Ishikawa (cell line): ENCODE measurements around the gene SPECC1.

Source experiments
- CEBPB ChIP-seq: IDR thresholded peaks from 2 replicates; pipeline ENCODE4 v1.6.1; 2012
- CREB1 ChIP-seq: IDR thresholded peaks from 2 replicates; pipeline ENCODE4 v1.6.1; 2012; ENCODE audit warnings: low read depth
- EGR1 ChIP-seq: IDR thresholded peaks from 2 replicates; pipeline ENCODE4 v1.6.1; 2012
- EP300 ChIP-seq: IDR thresholded peaks from 2 replicates; pipeline ENCODE4 v1.6.1; 2012; ENCODE audit warnings: borderline replicate concordance
- FOXM1 ChIP-seq: IDR thresholded peaks from 2 replicates; pipeline ENCODE4 v1.6.1; 2012; ENCODE audit warnings: low read depth, borderline replicate concordance
- MAX ChIP-seq: IDR thresholded peaks from 2 replicates; pipeline ENCODE4 v1.6.1; 2012
- NFIC ChIP-seq: IDR thresholded peaks from 2 replicates; pipeline ENCODE4 v1.6.1; 2012
- RAD21 ChIP-seq: IDR thresholded peaks from 2 replicates; pipeline ENCODE4 v1.6.1; 2012; ENCODE audit warnings: low read depth
- REST ChIP-seq: IDR thresholded peaks from 2 replicates; pipeline ENCODE4 v1.6.1; 2012; ENCODE audit warnings: low read depth, mild to moderate bottlenecking
- TAF1 ChIP-seq: IDR thresholded peaks from 2 replicates; pipeline ENCODE4 v1.6.1; 2012; ENCODE audit warnings: low read depth, mild to moderate bottlenecking
- TCF12 ChIP-seq: IDR thresholded peaks from 2 replicates; pipeline ENCODE4 v1.6.1; 2012; ENCODE audit warnings: low read depth
- TEAD4 ChIP-seq: IDR thresholded peaks from 2 replicates; pipeline ENCODE4 v1.6.1; 2012
- USF1 ChIP-seq: IDR thresholded peaks from 2 replicates; pipeline ENCODE4 v1.6.1; 2012
- YY1 ChIP-seq: IDR thresholded peaks from 2 replicates; pipeline ENCODE4 v1.6.1; 2012; ENCODE audit warnings: low read depth
- ZBTB7A ChIP-seq: IDR thresholded peaks from 2 replicates; pipeline ENCODE4 v1.6.1; 2012; ENCODE audit warnings: low read depth

Gene SPECC1

DNA sequence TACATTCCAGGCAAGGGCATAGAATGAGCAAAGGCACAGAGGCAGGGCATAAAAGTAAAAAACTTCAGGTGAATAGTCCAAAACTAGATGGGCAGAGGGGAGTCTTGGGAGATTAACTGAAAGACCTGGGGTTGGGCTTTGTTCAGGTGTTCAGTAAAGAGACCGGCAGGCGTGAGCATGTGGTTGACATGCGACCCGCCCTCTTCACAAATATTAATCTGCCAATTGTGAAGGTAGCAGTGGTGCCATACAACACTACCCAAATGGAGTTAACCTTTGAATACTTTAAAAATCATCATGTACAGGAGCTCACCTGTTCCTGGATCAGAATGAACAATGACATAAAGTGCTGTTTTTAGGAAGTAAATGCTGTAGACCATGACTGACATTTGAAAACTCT is 232.7 kb downstream of the SPECC1 start:
- TF ChIP-seq ZBTB7A (no peak), TAF1 (no peak), TCF12 (no peak), EP300 (no peak), EGR1 (no peak), YY1 (no peak), TEAD4 (no peak), CREB1 (no peak), USF1 (no peak), REST (no peak), CEBPB (no peak), NFIC (no peak), FOXM1 (no peak), RAD21 (no peak), MAX (no peak)

DNA sequence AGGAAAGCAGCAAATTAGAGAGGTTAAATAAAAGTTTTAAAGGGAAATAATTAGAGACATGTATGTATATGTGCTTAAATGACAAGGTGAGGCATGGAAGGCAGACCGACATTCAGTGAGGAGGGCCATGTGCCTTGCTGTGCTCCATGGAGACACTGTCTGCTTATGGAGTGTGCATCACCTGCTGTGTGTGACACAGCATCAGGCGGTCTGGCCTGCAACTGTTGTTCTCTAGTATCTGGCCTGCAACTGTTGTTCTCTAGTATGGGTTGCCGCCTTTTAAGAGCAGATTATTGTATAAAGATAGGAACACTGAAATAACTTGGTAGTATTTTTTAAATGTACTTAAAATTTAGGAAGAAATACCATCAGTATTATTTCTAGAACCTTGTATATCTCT is 233.1 kb downstream of the SPECC1 start:
- TF ChIP-seq NFIC, result no peak
- no peak for TF ChIP-seq EGR1
- TF ChIP-seq EP300, result no peak
- no peak for TF ChIP-seq MAX
- TF ChIP-seq REST, result no peak
- TF ChIP-seq TCF12, result no peak
- TF ChIP-seq CEBPB, result no peak
- no peak for TF ChIP-seq FOXM1
- no peak for TF ChIP-seq RAD21
- no peak for TF ChIP-seq TAF1
- no peak for TF ChIP-seq USF1
- no peak for TF ChIP-seq TEAD4
- no peak for TF ChIP-seq CREB1
- no peak for TF ChIP-seq YY1
- TF ChIP-seq ZBTB7A, result no peak

GRCh38 chr17:20243524-20243923 is 234.4 kb downstream of the SPECC1 start:
- no peak for TF ChIP-seq TCF12
- no peak for TF ChIP-seq TEAD4
- TF ChIP-seq CREB1, result no peak
- TF ChIP-seq REST, result no peak
- no peak for TF ChIP-seq USF1
- TF ChIP-seq YY1, result no peak
- no peak for TF ChIP-seq CEBPB
- TF ChIP-seq FOXM1, result no peak

DNA sequence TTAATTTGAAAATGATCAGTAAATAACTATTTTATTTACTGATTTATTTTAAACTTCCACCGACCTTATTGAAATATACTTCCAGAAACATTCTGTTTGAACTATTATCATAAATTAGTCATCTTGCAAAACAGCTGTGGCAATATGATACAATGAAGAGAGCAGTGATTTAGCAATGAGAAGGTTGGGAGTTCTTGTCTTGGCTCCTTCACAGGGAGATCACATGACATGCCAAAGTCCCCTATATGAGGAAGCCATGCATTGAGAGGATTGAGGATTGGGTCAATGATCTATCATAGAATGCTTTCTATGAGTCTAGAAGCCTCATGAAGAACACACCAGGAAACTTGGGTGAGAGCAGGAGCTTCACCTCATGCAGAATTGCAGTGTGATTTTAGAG is 235.5 kb downstream of the SPECC1 start:
- TF ChIP-seq CREB1, result no peak
- no peak for TF ChIP-seq FOXM1
- no peak for TF ChIP-seq MAX
- TF ChIP-seq ZBTB7A, result no peak
- no peak for TF ChIP-seq YY1
- TF ChIP-seq TEAD4, result no peak
- no peak for TF ChIP-seq RAD21
- TF ChIP-seq EGR1, result no peak
- TF ChIP-seq TCF12, result no peak
- no peak for TF ChIP-seq USF1
- no peak for TF ChIP-seq NFIC
- TF ChIP-seq CEBPB, result no peak
- no peak for TF ChIP-seq TAF1
- TF ChIP-seq REST, result no peak
- no peak for TF ChIP-seq EP300
